Liver (tissue), 3 donors: ENCODE data around the gene SLC31A1.

ENCODE experiments used
- ATF3 ChIP-seq: IDR thresholded peaks from 2 replicates; pipeline ENCODE4 v1.6.1; 2016; ENCODE audit warnings: antibody characterized with exemption
- CTCF ChIP-seq: fragments of 150-350 bp; IDR thresholded peaks from 2 replicates; pipeline ENCODE4 v1.5.1; 2017; ENCODE audit warnings: improper control_type of control experiment, low read depth, low read length; ENCODE audit not compliant: missing input control
- EGR1 ChIP-seq, 2 donors: IDR thresholded peaks; 2 replicates each; pipeline ENCODE4 v1.6.1; 2016 to 2018; ENCODE audit warnings: antibody characterized with exemption in 2 of 2, low read depth in 2 of 2
- FOXA1 ChIP-seq: IDR thresholded peaks from 2 replicates; pipeline ENCODE4 v1.6.1; 2016; ENCODE audit warnings: antibody characterized with exemption
- GABPA ChIP-seq, 2 donors: IDR thresholded peaks in 1 of 2; conservative IDR thresholded peaks in 1 of 2; 2 replicates each; pipeline ENCODE4 v1.6.1; 2016; ENCODE audit warnings: antibody characterized with exemption in 2 of 2, mild to moderate bottlenecking in 1 of 2, moderate library complexity in 1 of 2
- MAX ChIP-seq: IDR thresholded peaks from 2 replicates; pipeline ENCODE4 v1.6.1; 2016; ENCODE audit warnings: antibody characterized with exemption
- RAD21 ChIP-seq, 2 donors: IDR thresholded peaks; 2 replicates each; pipeline ENCODE4 v1.6.1; 2016; ENCODE audit warnings: antibody characterized with exemption in 2 of 2, mild to moderate bottlenecking in 2 of 2
- RXRA ChIP-seq, 2 donors: IDR thresholded peaks; 2 replicates each; pipeline ENCODE4 v1.6.1; 2017 to 2018; ENCODE audit warnings: antibody characterized with exemption in 2 of 2, mild to moderate bottlenecking in 1 of 2
- SP1 ChIP-seq: IDR thresholded peaks from 2 replicates; pipeline ENCODE4 v1.6.1; 2018; ENCODE audit warnings: antibody characterized with exemption, mild to moderate bottlenecking
- TAF1 ChIP-seq: conservative IDR thresholded peaks from 2 replicates; pipeline ENCODE4 v1.6.1; 2016; ENCODE audit warnings: antibody characterized with exemption, mild to moderate bottlenecking
- YY1 ChIP-seq: IDR thresholded peaks from 2 replicates; pipeline ENCODE4 v1.6.1; 2016; ENCODE audit warnings: antibody characterized with exemption, mild to moderate bottlenecking
- donor health status: healthy.
- donor health status: healthy.

- TF ChIP-seq GABPA (IDR thresholded peaks at IDR 0.05 in 1 of 2, conservative IDR thresholded peaks at IDR 0.05 in 1 of 2) (no peak), MAX (no peak), CTCF (no peak), TAF1 (no peak), RAD21 (IDR thresholded peaks at IDR 0.05) (no peak), ATF3 (no peak), EGR1 (IDR thresholded peaks at IDR 0.05; ENCODE audit: low read depth in 2 of 2) (no peak), RXRA (IDR thresholded peaks at IDR 0.05) (no peak), FOXA1 (no peak), YY1 (no peak), SP1 (no peak)
Observed at GRCh38 chr9:113301548-113301947, 80.2 kb downstream of the SLC31A1 start.
